WTC11 (cell line): ENCODE measurements around the gene CUL9.

Experiments
- CREM ChIP-seq: sonication (generic); formaldehyde crosslinking; IDR thresholded peaks from 2 replicates; pipeline ENCODE4 v1.8.1; 2022; ENCODE audit warnings: mild to moderate bottlenecking, missing genetic modification reagents, moderate library complexity
- ESRRA ChIP-seq: sonication (generic); formaldehyde crosslinking; IDR thresholded peaks from 2 replicates; pipeline ENCODE4 v1.8.1; 2022; ENCODE audit warnings: mild to moderate bottlenecking, missing genetic modification reagents, borderline replicate concordance
- NR2C2 ChIP-seq: sonication (generic); formaldehyde crosslinking; IDR thresholded peaks from 2 replicates; pipeline ENCODE4 v1.8.0; 2022; ENCODE audit warnings: mild to moderate bottlenecking, missing genetic modification reagents
- ZBTB21 ChIP-seq: sonication (generic); formaldehyde crosslinking; IDR thresholded peaks from 2 replicates; pipeline ENCODE4 v1.8.1; 2023; ENCODE audit warnings: mild to moderate bottlenecking, missing genetic modification reagents, borderline replicate concordance
- ZNF219 ChIP-seq: sonication (generic); formaldehyde crosslinking; IDR thresholded peaks from 2 replicates; pipeline ENCODE4 v1.8.0; 2023; ENCODE audit warnings: missing genetic modification reagents, mild to moderate bottlenecking, borderline replicate concordance
- ZNF317 ChIP-seq: sonication (generic); formaldehyde crosslinking; IDR thresholded peaks from 2 replicates; pipeline ENCODE4 v1.8.1; 2023; ENCODE audit warnings: low read depth, mild to moderate bottlenecking, moderate library complexity, missing genetic modification reagents, borderline replicate concordance
- TF ChIP-seq, protein P1 (sequence below): fragments of 200-600 bp; IDR thresholded peaks from 2 replicates; pipeline ENCODE4 v1.8.0; 2022; ENCODE audit warnings: antibody characterized with exemption
- TF ChIP-seq, protein P2 (sequence below): sonication (generic); formaldehyde crosslinking; IDR thresholded peaks from 2 replicates; pipeline ENCODE4 v1.8.0; 2022; ENCODE audit warnings: mild to moderate bottlenecking, missing genetic modification reagents
- TF ChIP-seq, protein P3 (sequence below): sonication (generic); formaldehyde crosslinking; IDR thresholded peaks from 2 replicates; pipeline ENCODE4 v1.8.1; 2023; ENCODE audit warnings: mild to moderate bottlenecking, moderate library complexity, missing genetic modification reagents
- TF ChIP-seq, protein P4 (sequence below): sonication (generic); formaldehyde crosslinking; conservative IDR thresholded peaks from 2 replicates; pipeline ENCODE4 v1.8.1; 2022; ENCODE audit warnings: mild to moderate bottlenecking, missing genetic modification reagents
- TF ChIP-seq, protein P5 (sequence below): sonication (generic); formaldehyde crosslinking; IDR thresholded peaks from 2 replicates; pipeline ENCODE4 v1.8.1; 2023; ENCODE audit warnings: mild to moderate bottlenecking, missing genetic modification reagents, moderate library complexity

DNA sequence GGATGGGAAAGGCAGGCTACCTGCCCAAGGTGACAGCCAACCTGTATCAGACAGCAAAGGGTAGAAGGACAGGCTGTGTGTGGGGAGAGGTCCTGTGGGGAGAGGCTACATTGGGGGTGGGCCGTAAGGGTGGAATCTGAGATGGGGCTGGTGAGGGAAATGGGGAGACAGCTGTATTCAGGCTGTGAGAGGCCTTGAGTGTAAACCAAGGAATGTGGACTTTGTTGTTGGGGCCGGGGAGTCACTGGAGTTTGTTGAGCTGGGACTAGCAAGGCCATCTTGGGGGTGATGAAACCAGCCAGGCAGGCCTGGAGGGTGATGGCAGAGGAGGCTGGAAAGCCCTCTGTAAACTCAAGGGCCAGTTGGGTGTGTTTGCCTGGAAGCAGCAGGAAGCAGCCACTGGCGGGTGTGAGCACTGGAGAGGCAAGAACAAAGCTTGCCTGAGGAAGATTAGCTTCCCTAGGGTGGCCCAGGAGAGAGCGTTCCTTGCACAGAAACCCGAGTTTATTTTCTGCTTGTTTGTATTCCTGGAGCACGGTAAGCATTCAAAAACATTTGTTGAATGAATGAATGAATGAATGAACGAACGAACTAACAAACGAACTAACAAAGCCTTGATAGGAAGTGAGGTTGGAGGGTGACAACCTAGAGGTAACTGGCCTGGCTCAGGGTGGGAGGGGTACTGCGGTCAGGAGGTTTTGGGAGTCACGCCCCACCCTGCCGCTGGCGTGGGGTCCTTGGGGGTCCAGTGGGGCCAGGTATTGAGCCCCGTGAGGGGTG lies 80.2 kb downstream of the CUL9 start:
- TF ChIP-seq, protein P1, sequence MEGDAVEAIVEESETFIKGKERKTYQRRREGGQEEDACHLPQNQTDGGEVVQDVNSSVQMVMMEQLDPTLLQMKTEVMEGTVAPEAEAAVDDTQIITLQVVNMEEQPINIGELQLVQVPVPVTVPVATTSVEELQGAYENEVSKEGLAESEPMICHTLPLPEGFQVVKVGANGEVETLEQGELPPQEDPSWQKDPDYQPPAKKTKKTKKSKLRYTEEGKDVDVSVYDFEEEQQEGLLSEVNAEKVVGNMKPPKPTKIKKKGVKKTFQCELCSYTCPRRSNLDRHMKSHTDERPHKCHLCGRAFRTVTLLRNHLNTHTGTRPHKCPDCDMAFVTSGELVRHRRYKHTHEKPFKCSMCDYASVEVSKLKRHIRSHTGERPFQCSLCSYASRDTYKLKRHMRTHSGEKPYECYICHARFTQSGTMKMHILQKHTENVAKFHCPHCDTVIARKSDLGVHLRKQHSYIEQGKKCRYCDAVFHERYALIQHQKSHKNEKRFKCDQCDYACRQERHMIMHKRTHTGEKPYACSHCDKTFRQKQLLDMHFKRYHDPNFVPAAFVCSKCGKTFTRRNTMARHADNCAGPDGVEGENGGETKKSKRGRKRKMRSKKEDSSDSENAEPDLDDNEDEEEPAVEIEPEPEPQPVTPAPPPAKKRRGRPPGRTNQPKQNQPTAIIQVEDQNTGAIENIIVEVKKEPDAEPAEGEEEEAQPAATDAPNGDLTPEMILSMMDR, result no peak
- TF ChIP-seq ZNF317 (CRISPR knock-in tag) (no peak), ESRRA (no peak), ZNF219 (CRISPR knock-in tag) (no peak), ZBTB21 (CRISPR knock-in tag) (no peak), CREM (CRISPR knock-in tag) (no peak), NR2C2 (CRISPR knock-in tag) (no peak)
- TF ChIP-seq, protein P2, sequence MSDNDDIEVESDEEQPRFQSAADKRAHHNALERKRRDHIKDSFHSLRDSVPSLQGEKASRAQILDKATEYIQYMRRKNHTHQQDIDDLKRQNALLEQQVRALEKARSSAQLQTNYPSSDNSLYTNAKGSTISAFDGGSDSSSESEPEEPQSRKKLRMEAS, result no peak
- TF ChIP-seq, protein P3, sequence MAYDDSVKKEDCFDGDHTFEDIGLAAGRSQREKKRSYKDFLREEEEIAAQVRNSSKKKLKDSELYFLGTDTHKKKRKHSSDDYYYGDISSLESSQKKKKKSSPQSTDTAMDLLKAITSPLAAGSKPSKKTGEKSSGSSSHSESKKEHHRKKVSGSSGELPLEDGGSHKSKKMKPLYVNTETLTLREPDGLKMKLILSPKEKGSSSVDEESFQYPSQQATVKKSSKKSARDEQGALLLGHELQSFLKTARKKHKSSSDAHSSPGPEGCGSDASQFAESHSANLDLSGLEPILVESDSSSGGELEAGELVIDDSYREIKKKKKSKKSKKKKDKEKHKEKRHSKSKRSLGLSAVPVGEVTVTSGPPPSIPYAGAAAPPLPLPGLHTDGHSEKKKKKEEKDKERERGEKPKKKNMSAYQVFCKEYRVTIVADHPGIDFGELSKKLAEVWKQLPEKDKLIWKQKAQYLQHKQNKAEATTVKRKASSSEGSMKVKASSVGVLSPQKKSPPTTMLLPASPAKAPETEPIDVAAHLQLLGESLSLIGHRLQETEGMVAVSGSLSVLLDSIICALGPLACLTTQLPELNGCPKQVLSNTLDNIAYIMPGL (CRISPR knock-in tag), result no peak
- TF ChIP-seq, protein P4, sequence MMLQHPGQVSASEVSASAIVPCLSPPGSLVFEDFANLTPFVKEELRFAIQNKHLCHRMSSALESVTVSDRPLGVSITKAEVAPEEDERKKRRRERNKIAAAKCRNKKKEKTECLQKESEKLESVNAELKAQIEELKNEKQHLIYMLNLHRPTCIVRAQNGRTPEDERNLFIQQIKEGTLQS (CRISPR knock-in tag), result no peak
- TF ChIP-seq, protein P5, sequence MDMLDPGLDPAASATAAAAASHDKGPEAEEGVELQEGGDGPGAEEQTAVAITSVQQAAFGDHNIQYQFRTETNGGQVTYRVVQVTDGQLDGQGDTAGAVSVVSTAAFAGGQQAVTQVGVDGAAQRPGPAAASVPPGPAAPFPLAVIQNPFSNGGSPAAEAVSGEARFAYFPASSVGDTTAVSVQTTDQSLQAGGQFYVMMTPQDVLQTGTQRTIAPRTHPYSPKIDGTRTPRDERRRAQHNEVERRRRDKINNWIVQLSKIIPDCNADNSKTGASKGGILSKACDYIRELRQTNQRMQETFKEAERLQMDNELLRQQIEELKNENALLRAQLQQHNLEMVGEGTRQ (CRISPR knock-in tag), result no peak
